HCT116 (cell line): Measurements from ENCODE around the gene TAPBPL. TPM values are rescaled to one million over a fixed set of nuclear protein-coding genes. Genes with fewer than 3 reads are reported as not detected.

Experiments
- ATAC-seq: fragments of 200-7000 bp; cut with Tn5 transposase; 2 replicates; pipeline ENCODE4 v1.9.1; 2020; ENCODE audit warnings: mild to moderate bottlenecking, moderate library complexity
- BruUV-seq: library from RNA; stranded (reverse); fragments of 400-500 nt; replicated peaks from 2 replicates; lab custom pipeline; 2021; lab: Mats Ljungman, UMichigan
- CTCF ChIA-PET: fragments of 300-600 bp; sonication (Branson Sonifier 250); formaldehyde crosslinking; loops from one replicate; lab custom pipeline; 2021; ENCODE audit warnings: antibody characterized with exemption; lab: Charles Lee
- POLR2A ChIA-PET: fragments of 300-600, 350-600 bp; sonication (Branson Sonifier 250); formaldehyde crosslinking; loops from one replicate; lab custom pipeline; 2021; ENCODE audit warnings: antibody characterized with exemption; lab: Charles Lee
- RAD21 ChIA-PET, 2 experiments: fragments of 300-600 bp; sonication (Branson Sonifier 250); formaldehyde crosslinking; loops; one replicate each; lab custom pipeline; 2023; ENCODE audit warnings: low total read pairs in 2 of 2; ENCODE audit not compliant: uncharacterized antibody in 2 of 2, unreplicated experiment in 2 of 2, low non-redundant PET in 1 of 2; lab: Charles Lee
- DNase-seq: peaks from one replicate; pipeline ENCODE4 v3.0.0-alpha.2; 2010; ENCODE audit warnings: low read depth, low spot score
- H2AFZ ChIP-seq: fragments of 200-600 bp; shearing (Covaris generic), sonication (generic); 2 replicates; pipeline ENCODE4 v1.6.1; 2017; ENCODE audit warnings: low read depth, mixed run types, mixed read lengths, antibody characterized with exemption, low read length; ENCODE audit not compliant: poor library complexity, severe bottlenecking
- H3K27ac ChIP-seq: 2 replicates; pipeline ENCODE4 v1.5.1; 2012; ENCODE audit warnings: low read depth, low read length
- H3K27me3 ChIP-seq: fragments of 200-600 bp; sonication (generic); 2 replicates; pipeline ENCODE4 v1.6.1; 2016; ENCODE audit warnings: mixed run types, low read length, mixed read lengths; ENCODE audit not compliant: insufficient read depth
- H3K36me3 ChIP-seq, 2 experiments: fragments of 200-500 bp in 1 of 2; fragments of 200-600 bp in 1 of 2; sonication (Bioruptor generic) in 1 of 2; sonication (generic) in 1 of 2; 2 replicates each; pipeline versions ENCODE4 v1.5.1 to v1.6.1; 2014 to 2016; ENCODE audit warnings: low read length in 2 of 2, inconsistent platforms in 1 of 2, mixed read lengths in 1 of 2, mixed run types in 1 of 2; ENCODE audit not compliant: insufficient read depth in 2 of 2, control insufficient read depth in 1 of 2
- H3K4me1 ChIP-seq, 2 experiments: fragments of 200-600 bp in 1 of 2; sonication (generic) in 1 of 2; 2 replicates each; pipeline versions ENCODE4 v1.5.1 to v1.6.1; 2012 to 2017; ENCODE audit warnings: low read length in 2 of 2, inconsistent platforms in 1 of 2, mild to moderate bottlenecking in 1 of 2, mixed read lengths in 1 of 2, mixed run types in 1 of 2, moderate library complexity in 1 of 2; ENCODE audit not compliant: insufficient read depth in 2 of 2, control insufficient read depth in 1 of 2
- H3K4me2 ChIP-seq: fragments of 200-600 bp; sonication (generic); 2 replicates; pipeline ENCODE4 v1.6.1; 2017; ENCODE audit warnings: mixed run types, low read length, mixed read lengths
- H3K4me3 ChIP-seq, 2 experiments: fragments of 200-600 bp in 1 of 2; sonication (generic) in 1 of 2; replicated peaks in 1 of 2; 2 replicates each; pipeline ENCODE4 v1.5.1; 2011 to 2016; ENCODE audit warnings: low read length in 2 of 2, control low read depth in 1 of 2, low read depth in 1 of 2, mild to moderate bottlenecking in 1 of 2, mixed read lengths in 1 of 2, mixed run types in 1 of 2
- H3K79me2 ChIP-seq: fragments of 200-600 bp; sonication (generic); 2 replicates; pipeline ENCODE4 v1.6.1; 2017; ENCODE audit warnings: mild to moderate bottlenecking, mixed run types, low read length, moderate library complexity, mixed read lengths; ENCODE audit not compliant: insufficient read depth
- H3K9ac ChIP-seq: fragments of 200-600 bp; sonication (generic); 2 replicates; pipeline ENCODE4 v1.6.1; 2016; ENCODE audit warnings: low read length, mixed read lengths
- H3K9me2 ChIP-seq: fragments of 200-600 bp; sonication (generic), shearing (Covaris generic); 2 replicates; pipeline ENCODE4 v1.6.1; 2017; ENCODE audit warnings: mixed run types, mild to moderate bottlenecking, moderate library complexity; ENCODE audit not compliant: insufficient read depth
- H3K9me3 ChIP-seq, 2 experiments: fragments of 200-500 bp in 1 of 2; fragments of 200-600 bp in 1 of 2; sonication (Bioruptor generic) in 1 of 2; sonication (generic) in 1 of 2; 2 replicates each; pipeline ENCODE4 v1.6.1; 2014 to 2017; ENCODE audit warnings: low read length in 2 of 2, mixed read lengths in 2 of 2, inconsistent platforms in 1 of 2, low read depth in 1 of 2, mild to moderate bottlenecking in 1 of 2, mixed run types in 1 of 2, moderate library complexity in 1 of 2; ENCODE audit not compliant: control insufficient read depth in 1 of 2, insufficient read depth in 1 of 2
- H4K20me1 ChIP-seq: fragments of 200-600 bp; sonication (generic), shearing (Covaris generic); 2 replicates; pipeline ENCODE4 v1.6.1; 2017; ENCODE audit warnings: mixed run types, mild to moderate bottlenecking, moderate library complexity; ENCODE audit not compliant: insufficient read depth
- CBX3 ChIP-seq: IDR thresholded peaks from 2 replicates; pipeline ENCODE4 v1.6.1; 2012; ENCODE audit warnings: low read depth
- CEBPB ChIP-seq: IDR thresholded peaks from 2 replicates; pipeline ENCODE4 v1.6.1; 2012; ENCODE audit warnings: low read depth
- CTCF ChIP-seq, 3 experiments: fragments of 200-600 bp in 1 of 3; sonication (generic) in 1 of 3; IDR thresholded peaks in 2 of 3; conservative IDR thresholded peaks in 1 of 3; 2 replicates each; pipeline ENCODE4 v1.5.1; 2012 to 2017; ENCODE audit warnings: low read depth in 2 of 3, low read length in 2 of 3, antibody characterized with exemption in 1 of 3, borderline replicate concordance in 1 of 3, control low read depth in 1 of 3, mild to moderate bottlenecking in 1 of 3, mixed read lengths in 1 of 3, mixed run types in 1 of 3, moderate library complexity in 1 of 3; ENCODE audit not compliant: insufficient read depth in 1 of 3
- EGR1 ChIP-seq: IDR thresholded peaks from 2 replicates; pipeline ENCODE4 v1.6.1; 2012; ENCODE audit warnings: low read depth
- ELF1 ChIP-seq: IDR thresholded peaks from 2 replicates; pipeline ENCODE4 v1.6.1; 2012; ENCODE audit warnings: low read depth, borderline replicate concordance
- EZH2 ChIP-seq: fragments of 200-600 bp; sonication (generic); IDR thresholded peaks from 2 replicates; pipeline ENCODE4 v1.6.1; 2017; ENCODE audit warnings: antibody characterized with exemption, mixed run types
- FOSL1 ChIP-seq: IDR thresholded peaks from 2 replicates; pipeline ENCODE4 v1.6.1; 2012; ENCODE audit warnings: low read depth
- JUND ChIP-seq: IDR thresholded peaks from 2 replicates; pipeline ENCODE4 v1.6.1; 2012
- POLR2A ChIP-seq: IDR thresholded peaks from 2 replicates; pipeline ENCODE4 v1.7.0; 2011; ENCODE audit warnings: borderline replicate concordance; ENCODE audit not compliant: insufficient read depth, insufficient read length; ENCODE audit errors: extremely low read depth
- POLR2AphosphoS5 ChIP-seq: IDR thresholded peaks from 2 replicates; pipeline ENCODE4 v1.6.1; 2011; ENCODE audit warnings: mild to moderate bottlenecking, low read depth, low read length, moderate library complexity
- REST ChIP-seq: IDR thresholded peaks from 2 replicates; pipeline ENCODE4 v1.6.1; 2012; ENCODE audit warnings: low read depth
- SRF ChIP-seq: IDR thresholded peaks from 2 replicates; pipeline ENCODE4 v1.6.1; 2012; ENCODE audit warnings: low read depth
- TCF7L2 ChIP-seq: IDR thresholded peaks from 2 replicates; pipeline ENCODE4 v1.7.0; 2011; ENCODE audit warnings: borderline replicate concordance, inconsistent platforms; ENCODE audit not compliant: insufficient read depth, insufficient read length; ENCODE audit errors: extremely low read depth
- YY1 ChIP-seq: IDR thresholded peaks from 2 replicates; pipeline ENCODE4 v1.6.1; 2011; ENCODE audit warnings: low read length, low read depth, moderate library complexity, mild to moderate bottlenecking; ENCODE audit not compliant: insufficient replicate concordance; ENCODE audit errors: extremely low read depth
- ZBTB33 ChIP-seq: IDR thresholded peaks from 2 replicates; pipeline ENCODE4 v1.6.1; 2011; ENCODE audit warnings: mild to moderate bottlenecking, low read length, moderate library complexity; ENCODE audit not compliant: insufficient replicate concordance; ENCODE audit errors: extremely low read depth
- ZNF274 ChIP-seq: fragments of 200-500 bp; sonication (Bioruptor generic); IDR thresholded peaks from 2 replicates; pipeline ENCODE4 v1.6.1; 2014; ENCODE audit warnings: mild to moderate bottlenecking, low read depth, low read length, inconsistent platforms
- intact Hi-C: fragments of 100-400 bp; cut with micrococcal nuclease; formaldehyde crosslinking; loops from 2 replicates; pipeline ENCODE4 v1.10.0; 2022
- total RNA-seq: library from RNA; stranded (reverse); gene quantifications from one replicate; pipeline ENCODE4 v1.2.1, GENCODE V29; 2021; ENCODE audit not compliant: unreplicated experiment
- TF ChIP-seq, protein P1 (sequence below): IDR thresholded peaks from 2 replicates; pipeline ENCODE4 v1.6.1; 2012
- TF ChIP-seq, protein P2 (sequence below): IDR thresholded peaks from 2 replicates; pipeline ENCODE4 v1.6.1; 2012

Gene TAPBPL
- total RNA-seq, 1 experiment from 2014 or later: 0.54 TPM

- no peaks in the 10 kb centered on the region for H3K27me3 ChIP-seq
- H3K27ac ChIP-seq: no peak overlapping the region
- RAD21 ChIA-PET: no interaction called here
- intact Hi-C loops: no loop called here
- no peak for DNase-seq
- POLR2A ChIA-PET: interaction anchor here (3.7 kb wide), 1 partner anchor 9 kb away, joined by 18 read pairs; the partner anchor contains the start of gene VAMP1
- ATAC-seq: no peak
- TF ChIP-seq TCF7L2: no peak
- TF ChIP-seq REST: no peak
- no peak for TF ChIP-seq SRF
- no peak for TF ChIP-seq ELF1
- TF ChIP-seq, protein P1, sequence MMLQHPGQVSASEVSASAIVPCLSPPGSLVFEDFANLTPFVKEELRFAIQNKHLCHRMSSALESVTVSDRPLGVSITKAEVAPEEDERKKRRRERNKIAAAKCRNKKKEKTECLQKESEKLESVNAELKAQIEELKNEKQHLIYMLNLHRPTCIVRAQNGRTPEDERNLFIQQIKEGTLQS: no peak
- no peak for TF ChIP-seq EZH2
- TF ChIP-seq FOSL1: no peak
- no peak for TF ChIP-seq CTCF (IDR thresholded peaks at IDR 0.05 in 2 of 3, conservative IDR thresholded peaks at IDR 0.05 in 1 of 3; ENCODE audit: borderline replicate concordance in 1 of 3, insufficient read depth in 1 of 3, low read depth in 2 of 3, low read length in 2 of 3)
- no peak for TF ChIP-seq EGR1
- no peak for TF ChIP-seq CEBPB
- TF ChIP-seq CBX3: no peak
- TF ChIP-seq ZBTB33: no peak
- TF ChIP-seq, protein P2, sequence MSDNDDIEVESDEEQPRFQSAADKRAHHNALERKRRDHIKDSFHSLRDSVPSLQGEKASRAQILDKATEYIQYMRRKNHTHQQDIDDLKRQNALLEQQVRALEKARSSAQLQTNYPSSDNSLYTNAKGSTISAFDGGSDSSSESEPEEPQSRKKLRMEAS: no peak
- no peak for TF ChIP-seq POLR2A
- no peak for TF ChIP-seq JUND
- TF ChIP-seq YY1: no peak
- no peak for TF ChIP-seq POLR2AphosphoS5
- TF ChIP-seq ZNF274: no peak
- H3K9ac ChIP-seq: no peak overlapping the region
- H3K79me2 ChIP-seq: no peaks in the 10 kb centered on the region
- no TSS peak for BruUV-seq
- H2AFZ ChIP-seq: no peak overlapping the region
- no peaks in the 10 kb centered on the region for H3K4me1 ChIP-seq
- H3K4me3 ChIP-seq: no peak overlapping the region
- no peaks in the 10 kb centered on the region for H4K20me1 ChIP-seq
- H3K9me2 ChIP-seq: no peaks in the 10 kb centered on the region
- CTCF ChIA-PET: no interaction called here
- no peak overlapping the region for H3K4me2 ChIP-seq
- peaks cover 14 to 31% of the 10 kb centered on the region in 2 experiments; a peak in 3 of 4 replicates for H3K36me3 ChIP-seq
- H3K9me3 ChIP-seq: no peaks in the 10 kb centered on the region
Measured at GRCh38 chr12:6461401-6462233, 9.8 kb downstream of the TAPBPL start.
